ENCODE results near the gene SPSB3.

The SPSB3 gene

GRCh38 chr16:1772908-1773702 is 9.3 kb downstream of the SPSB3 start, which contains the start of gene MRPS34:
TSS of gene MRPS34 (minus strand) at chr16:1773134. CDS start at chr16:1773119, 15 bp downstream.
- POLR2A ChIA-PET (ENCODE audit: low non-redundant PET): interaction anchor here (0.8 to 0.9 kb wide), 2 partner anchors 10 to 47 kb away, joined by 3 to 5 read pairs; partner anchors contain the start of genes NUBP2 and SPSB3
- CTCF ChIA-PET: interaction anchor here (0.7 to 1.7 kb wide), 4 partner anchors 25 to 156 kb away, joined by 3 to 8 read pairs (median 3); partner anchors contain the start of gene MAPK8IP3
- peak within 1 kb of the TSS; percentile 92 for H3K27ac ChIP-seq
- peak; percentile 82 for TF ChIP-seq CTCF (conservative IDR thresholded peaks at IDR 0.05; ENCODE audit: low read depth)
- DNase-seq (ENCODE audit: low spot score): peak; percentile 72

- ChIA-PET POLR2A (ENCODE audit: low non-redundant PET) (no interaction called here), CTCF (interaction anchor here (1.0 to 1.7 kb wide), 3 partner anchors 28 to 157 kb away, joined by 3 to 8 read pairs (median 3); partner anchors contain the start of gene MAPK8IP3)
- H3K27ac ChIP-seq: peak within 1 kb of the TSS; percentile 92
- DNase-seq (ENCODE audit: low spot score): no peak
- no peak for TF ChIP-seq CTCF (conservative IDR thresholded peaks at IDR 0.05; ENCODE audit: low read depth)
These were observed 9.9 kb downstream of the SPSB3 start, which contains the start of gene EME2 for GRCh38 chr16:1772362-1772907. TSS of gene EME2 (plus strand) at chr16:1772810. CDS start at chr16:1773228, 418 bp downstream.

- CTCF ChIA-PET: interaction anchor here (0.6 to 1.7 kb wide), 3 partner anchors 12 to 157 kb away, joined by 3 to 8 read pairs (median 5); partner anchors contain the start of gene MAPK8IP3
- H3K27ac ChIP-seq: peak overlapping the region; percentile 92
- no peak for DNase-seq (ENCODE audit: low spot score)
- POLR2A ChIA-PET (ENCODE audit: low non-redundant PET): no interaction called here
- TF ChIP-seq CTCF (conservative IDR thresholded peaks at IDR 0.05; ENCODE audit: low read depth): no peak
These were observed 10.5 kb downstream of the SPSB3 start for GRCh38 chr16:1771864-1772361.

DNA sequence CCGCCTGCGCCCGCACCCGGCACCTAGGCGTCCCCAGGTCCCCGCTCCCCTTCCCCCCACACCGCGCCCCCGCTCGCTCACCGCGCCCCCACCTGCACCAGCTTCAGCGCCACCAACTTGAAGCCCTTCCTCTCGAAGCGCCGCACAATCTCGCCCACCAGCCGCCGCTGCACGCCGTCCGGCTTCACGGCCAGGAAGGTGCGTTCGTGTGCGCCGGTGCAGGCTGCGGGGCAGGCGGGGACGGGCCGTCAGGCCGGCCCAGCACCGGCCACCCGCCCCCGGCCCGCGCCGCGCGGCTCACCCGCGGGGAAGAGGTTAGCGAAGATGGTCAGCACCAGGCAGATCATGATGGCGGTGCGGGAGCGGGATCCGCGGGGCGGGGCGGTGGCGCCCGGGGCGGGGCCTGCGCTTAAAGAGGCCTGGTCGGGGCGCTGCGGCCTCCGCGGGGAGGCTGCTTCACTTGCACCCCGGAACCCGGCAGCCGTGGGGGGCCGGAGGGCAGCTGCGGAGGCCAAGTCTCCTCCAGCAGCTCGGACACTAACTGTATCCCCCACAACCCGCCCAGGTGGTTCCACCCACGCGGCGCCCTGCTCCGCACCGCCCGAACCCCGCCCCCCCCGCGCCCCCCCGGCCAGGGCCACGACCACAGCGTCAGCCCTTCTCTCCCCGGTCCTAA is 11.0 kb downstream of the SPSB3 start, which contains the start of gene NME3:
NME3 (minus strand) TSS at position 356 of the 676 bp plus-strand sequence; CDS start at position 347, 9 bp downstream.
- peak within 1 kb of the TSS; percentile 92 for H3K27ac ChIP-seq
- ChIA-PET POLR2A (ENCODE audit: low non-redundant PET) (interaction anchor here (0.9 to 1.4 kb wide), 4 partner anchors 11 to 70 kb away, joined by 3 to 6 read pairs (median 4); partner anchors contain the start of genes NUBP2 and SPSB3), CTCF (interaction anchor here (0.6 to 1.6 kb wide), 3 partner anchors 11 to 1191 kb away, joined by 4 to 6 read pairs (median 5); no protein-coding TSS in a partner anchor)
- no peak for TF ChIP-seq CTCF (conservative IDR thresholded peaks at IDR 0.05; ENCODE audit: low read depth)
- peak; percentile 63 for DNase-seq (ENCODE audit: low spot score)

- ChIA-PET POLR2A (ENCODE audit: low non-redundant PET) (interaction anchor here (0.9 to 1.4 kb wide), 5 partner anchors 12 to 69 kb away, joined by 3 to 6 read pairs (median 4); partner anchors contain the start of genes NUBP2 and SPSB3), CTCF (interaction anchor here (0.6 to 1.6 kb wide), 5 partner anchors 16 to 1191 kb away, joined by 3 to 6 read pairs (median 4); partner anchors contain the start of gene MAPK8IP3)
- peak; percentile 67 for DNase-seq (ENCODE audit: low spot score)
- peak overlapping the region; percentile 92 for H3K27ac ChIP-seq
- no peak for TF ChIP-seq CTCF (conservative IDR thresholded peaks at IDR 0.05; ENCODE audit: low read depth)
These were observed 11.8 kb downstream of the SPSB3 start for GRCh38 chr16:1770328-1771187.
